Bronchial epithelial cell (primary cell): ENCODE measurements around the gene SHC3. TPM values are rescaled to one million over a fixed set of nuclear protein-coding genes. Genes with fewer than 3 reads are reported as not detected.
A peak's percentile ranks its signal among the peaks of the same experiment; 100 is the strongest.

Experiments used
- DNase-seq: peaks from one replicate; pipeline ENCODE4 v3.0.0-alpha.2; 2010; ENCODE audit warnings: low read depth
- FAIRE-seq: peaks from 2 replicates; lab custom pipeline; 2011; peaks lifted over from hg19 to GRCh38; lab: Jason Lieb, UNC
- H3K27me3 ChIP-seq: 2 replicates; pipeline ENCODE4 v1.5.1; 2011; ENCODE audit warnings: low read length; ENCODE audit not compliant: control insufficient read depth, insufficient read depth
- H3K36me3 ChIP-seq: 2 replicates; pipeline ENCODE4 v1.5.1; 2011; ENCODE audit warnings: low read length; ENCODE audit not compliant: control insufficient read depth, insufficient read depth
- H3K4me3 ChIP-seq: 2 replicates; pipeline ENCODE4 v1.5.1; 2011; ENCODE audit warnings: mild to moderate bottlenecking, low read depth, low read length, control low read depth
- total RNA-seq: library from RNA; depleted of rRNA; stranded (reverse); fragments of >200 nt; gene quantifications from 2 replicates; pipeline ENCODE4 v1.2.1, GENCODE V29; 2014
- TF ChIP-seq, protein P1 (sequence below): IDR thresholded peaks from 2 replicates; pipeline ENCODE4 v1.5.1; 2011; ENCODE audit warnings: mild to moderate bottlenecking, moderate library complexity, low read length, control low read depth, inconsistent platforms; ENCODE audit not compliant: insufficient read depth, severe bottlenecking

SHC3 gene
- total RNA-seq, 1 donor from 2014 or later, result 0.26 TPM

DNA sequence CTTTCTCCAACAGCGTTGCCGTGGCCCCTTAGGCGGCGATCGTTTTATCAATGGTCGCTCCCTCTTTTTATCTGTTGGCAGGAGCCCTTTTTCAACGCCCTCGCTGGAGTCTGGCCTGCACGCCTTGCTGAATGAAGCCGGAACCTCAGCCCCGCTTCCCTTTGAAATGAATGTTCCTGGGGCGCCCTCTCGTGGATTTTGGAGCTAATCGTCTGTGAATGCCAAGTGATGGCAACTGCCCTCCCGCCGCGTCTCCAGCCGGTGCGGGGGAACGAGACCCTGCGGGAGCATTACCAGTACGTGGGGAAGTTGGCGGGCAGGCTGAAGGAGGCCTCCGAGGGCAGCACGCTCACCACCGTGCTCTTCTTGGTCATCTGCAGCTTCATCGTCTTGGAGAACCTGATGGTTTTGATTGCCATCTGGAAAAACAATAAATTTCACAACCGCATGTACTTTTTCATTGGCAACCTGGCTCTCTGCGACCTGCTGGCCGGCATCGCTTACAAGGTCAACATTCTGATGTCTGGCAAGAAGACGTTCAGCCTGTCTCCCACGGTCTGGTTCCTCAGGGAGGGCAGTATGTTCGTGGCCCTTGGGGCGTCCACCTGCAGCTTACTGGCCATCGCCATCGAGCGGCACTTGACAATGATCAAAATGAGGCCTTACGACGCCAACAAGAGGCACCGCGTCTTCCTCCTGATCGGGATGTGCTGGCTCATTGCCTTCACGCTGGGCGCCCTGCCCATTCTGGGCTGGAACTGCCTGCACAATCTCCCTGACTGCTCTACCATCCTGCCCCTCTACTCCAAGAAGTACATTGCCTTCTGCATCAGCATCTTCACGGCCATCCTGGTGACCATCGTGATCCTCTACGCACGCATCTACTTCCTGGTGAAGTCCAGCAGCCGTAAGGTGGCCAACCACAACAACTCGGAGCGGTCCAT is 177.4 kb downstream of the SHC3 start:
- Histone ChIP-seq H3K36me3 (no peaks in the 10 kb centered on the region), H3K4me3 (no peak overlapping the region), H3K27me3 (no peaks in the 10 kb centered on the region)
- DNase-seq, result peak; percentile 54
- TF ChIP-seq, protein P1, sequence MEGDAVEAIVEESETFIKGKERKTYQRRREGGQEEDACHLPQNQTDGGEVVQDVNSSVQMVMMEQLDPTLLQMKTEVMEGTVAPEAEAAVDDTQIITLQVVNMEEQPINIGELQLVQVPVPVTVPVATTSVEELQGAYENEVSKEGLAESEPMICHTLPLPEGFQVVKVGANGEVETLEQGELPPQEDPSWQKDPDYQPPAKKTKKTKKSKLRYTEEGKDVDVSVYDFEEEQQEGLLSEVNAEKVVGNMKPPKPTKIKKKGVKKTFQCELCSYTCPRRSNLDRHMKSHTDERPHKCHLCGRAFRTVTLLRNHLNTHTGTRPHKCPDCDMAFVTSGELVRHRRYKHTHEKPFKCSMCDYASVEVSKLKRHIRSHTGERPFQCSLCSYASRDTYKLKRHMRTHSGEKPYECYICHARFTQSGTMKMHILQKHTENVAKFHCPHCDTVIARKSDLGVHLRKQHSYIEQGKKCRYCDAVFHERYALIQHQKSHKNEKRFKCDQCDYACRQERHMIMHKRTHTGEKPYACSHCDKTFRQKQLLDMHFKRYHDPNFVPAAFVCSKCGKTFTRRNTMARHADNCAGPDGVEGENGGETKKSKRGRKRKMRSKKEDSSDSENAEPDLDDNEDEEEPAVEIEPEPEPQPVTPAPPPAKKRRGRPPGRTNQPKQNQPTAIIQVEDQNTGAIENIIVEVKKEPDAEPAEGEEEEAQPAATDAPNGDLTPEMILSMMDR, result peak; percentile 82
- no peak for FAIRE-seq

DNA sequence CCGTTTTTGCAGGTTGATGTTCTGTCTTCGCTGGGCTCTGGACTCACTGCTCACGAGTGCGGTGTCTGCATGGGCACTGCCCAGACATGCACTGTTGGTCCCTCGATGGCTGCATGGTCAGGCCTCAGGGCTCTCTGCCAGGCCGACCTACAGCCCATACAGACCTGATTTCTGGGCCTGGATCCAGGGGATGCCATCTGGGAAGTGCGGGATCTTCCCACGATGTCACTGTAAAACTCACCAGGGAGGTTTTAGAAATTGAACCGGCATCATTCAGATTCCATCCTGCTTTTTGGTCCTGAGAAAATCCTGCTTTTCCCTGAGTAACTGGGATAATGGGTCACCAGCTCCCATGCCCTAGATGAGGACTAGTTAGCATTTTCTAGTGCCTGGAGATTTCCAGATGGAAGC is 178.2 kb downstream of the SHC3 start:
- no peak for FAIRE-seq
- Histone ChIP-seq H3K4me3 (no peak overlapping the region), H3K27me3 (no peaks in the 10 kb centered on the region), H3K36me3 (no peaks in the 10 kb centered on the region)
- no peak for DNase-seq
- TF ChIP-seq, protein P1, result no peak

- TF ChIP-seq, protein P1, result no peak
- no peak overlapping the region for H3K4me3 ChIP-seq
- H3K36me3 ChIP-seq, result no peaks in the 10 kb centered on the region
- no peaks in the 10 kb centered on the region for H3K27me3 ChIP-seq
- FAIRE-seq (no peak), DNase-seq (no peak)
Measured at GRCh38 chr9:88998911-88999310, 179.7 kb downstream of the SHC3 start.

DNA sequence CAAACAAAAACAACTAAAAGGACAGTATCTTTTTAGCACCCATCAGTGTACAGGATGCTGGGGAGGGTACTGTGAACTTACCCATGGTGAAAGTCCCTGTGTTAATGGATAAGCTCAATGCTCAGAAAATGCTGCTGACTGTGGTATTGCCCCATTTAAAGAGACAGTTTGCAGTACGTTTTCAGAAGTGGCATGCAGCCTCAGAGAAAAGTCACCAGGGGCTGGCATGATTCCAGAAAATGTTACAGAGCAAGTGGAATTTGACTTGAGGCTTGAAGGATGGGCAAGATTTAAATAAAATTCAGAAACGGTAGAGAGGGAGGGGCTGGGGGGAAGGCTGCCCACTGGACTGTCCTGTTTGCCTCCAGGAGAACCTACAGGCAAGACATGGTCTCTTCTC is 180.1 kb downstream of the SHC3 start:
- TF ChIP-seq, protein P1, result no peak
- H3K36me3 ChIP-seq, result no peaks in the 10 kb centered on the region
- no peak for DNase-seq
- no peak for FAIRE-seq
- H3K4me3 ChIP-seq, result no peak overlapping the region
- H3K27me3 ChIP-seq, result no peaks in the 10 kb centered on the region

DNA sequence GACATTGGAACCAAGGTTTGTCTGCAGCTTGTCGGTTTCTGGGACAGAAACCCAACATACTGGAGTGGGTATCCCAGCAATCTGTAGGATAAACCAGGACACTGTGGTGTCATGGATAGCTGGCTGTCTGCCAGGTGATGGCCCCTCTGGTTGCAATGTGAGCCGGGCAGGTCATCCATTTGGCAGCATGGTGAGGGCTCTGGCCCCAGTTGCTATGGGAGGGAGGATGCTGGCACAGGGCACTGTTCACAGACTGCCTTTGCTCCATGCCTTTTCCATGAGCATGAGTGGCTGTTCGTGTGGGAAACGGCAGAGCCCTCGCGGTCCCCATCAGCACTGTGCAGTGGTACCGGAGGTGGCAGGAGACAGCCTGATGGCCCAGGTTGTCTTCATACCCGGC is 181.0 kb downstream of the SHC3 start:
- Histone ChIP-seq H3K27me3 (no peaks in the 10 kb centered on the region), H3K4me3 (no peak overlapping the region), H3K36me3 (no peaks in the 10 kb centered on the region)
- FAIRE-seq, result no peak
- no peak for DNase-seq
- TF ChIP-seq, protein P1, result no peak
